Epithelial cell of proximal tubule (primary cell): ENCODE measurements around the gene HELQ. TPM values are rescaled to one million over a fixed set of nuclear protein-coding genes. Genes with fewer than 3 reads are reported as not detected.

Source experiments
- DNase-seq: peaks from one replicate; pipeline ENCODE4 v3.0.0-alpha.2; 2011; ENCODE audit warnings: low read depth
- H3K4me3 ChIP-seq: 2 replicates; pipeline ENCODE4 v1.5.1; 2011; ENCODE audit warnings: low read depth, mild to moderate bottlenecking, low read length
- total RNA-seq: library from RNA; depleted of rRNA; stranded (reverse); fragments of >200 nt; gene quantifications from 2 replicates; pipeline ENCODE4 v1.2.3, GENCODE V29; 2015
- TF ChIP-seq, protein P1 (sequence below): conservative IDR thresholded peaks from 2 replicates; pipeline ENCODE4 v1.5.1; 2012; ENCODE audit warnings: low read depth, mild to moderate bottlenecking, low read length

HELQ gene
- total RNA-seq, 1 donor from 2014 or later: 5.8 TPM

DNA sequence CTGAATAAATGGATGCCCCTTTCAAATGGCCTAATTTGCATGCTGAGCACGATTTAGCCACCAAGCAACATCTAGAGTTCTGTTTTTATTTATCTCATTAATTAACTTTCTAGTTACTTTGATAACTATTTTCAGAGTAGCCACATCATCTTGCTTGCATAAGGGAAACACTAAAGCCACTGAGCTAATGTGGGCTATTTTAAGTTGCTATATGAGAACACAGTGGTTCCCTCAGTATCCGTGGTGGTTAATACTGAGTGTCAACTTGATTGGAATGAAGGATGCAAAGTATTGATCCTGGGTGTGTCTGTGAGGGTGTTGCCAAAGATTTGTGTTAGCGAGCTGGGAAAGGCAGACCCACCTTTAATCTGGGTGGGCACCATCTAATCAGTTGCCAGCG, 95.6 kb downstream of the HELQ start:
- no peak for DNase-seq
- no peak overlapping the region for H3K4me3 ChIP-seq
- TF ChIP-seq, protein P1, sequence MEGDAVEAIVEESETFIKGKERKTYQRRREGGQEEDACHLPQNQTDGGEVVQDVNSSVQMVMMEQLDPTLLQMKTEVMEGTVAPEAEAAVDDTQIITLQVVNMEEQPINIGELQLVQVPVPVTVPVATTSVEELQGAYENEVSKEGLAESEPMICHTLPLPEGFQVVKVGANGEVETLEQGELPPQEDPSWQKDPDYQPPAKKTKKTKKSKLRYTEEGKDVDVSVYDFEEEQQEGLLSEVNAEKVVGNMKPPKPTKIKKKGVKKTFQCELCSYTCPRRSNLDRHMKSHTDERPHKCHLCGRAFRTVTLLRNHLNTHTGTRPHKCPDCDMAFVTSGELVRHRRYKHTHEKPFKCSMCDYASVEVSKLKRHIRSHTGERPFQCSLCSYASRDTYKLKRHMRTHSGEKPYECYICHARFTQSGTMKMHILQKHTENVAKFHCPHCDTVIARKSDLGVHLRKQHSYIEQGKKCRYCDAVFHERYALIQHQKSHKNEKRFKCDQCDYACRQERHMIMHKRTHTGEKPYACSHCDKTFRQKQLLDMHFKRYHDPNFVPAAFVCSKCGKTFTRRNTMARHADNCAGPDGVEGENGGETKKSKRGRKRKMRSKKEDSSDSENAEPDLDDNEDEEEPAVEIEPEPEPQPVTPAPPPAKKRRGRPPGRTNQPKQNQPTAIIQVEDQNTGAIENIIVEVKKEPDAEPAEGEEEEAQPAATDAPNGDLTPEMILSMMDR: no peak

GRCh38 chr4:83358410-83358809, 97.2 kb downstream of the HELQ start:
- no peak for DNase-seq
- H3K4me3 ChIP-seq: no peak overlapping the region
- TF ChIP-seq, protein P1: no peak

Other genes starting within 250 kb of the HELQ start
- gene COQ2, start 171.0 kb downstream of the HELQ start, total RNA-seq: 28.8 and 36.4 TPM in 2 replicates
- gene HPSE, start 121.0 kb downstream of the HELQ start, total RNA-seq: 0.69 and 3.8 TPM in 2 replicates
- 19.0 and 32.1 TPM in 2 replicates for gene MRPS18C, start 235 bp upstream of the HELQ start, total RNA-seq
- gene ABRAXAS1, start 29.3 kb upstream of the HELQ start, total RNA-seq: 11.3 and 11.9 TPM in 2 replicates
- 26.4 and 45.9 TPM in 2 replicates for gene GPAT3, start 80.3 kb upstream of the HELQ start, total RNA-seq